Right ventricle myocardium inferior (tissue), 1 donor: ENCODE results near the gene LGALS3BP. TPM values are rescaled to one million over a fixed set of nuclear protein-coding genes. Genes with fewer than 3 reads are reported as not detected.

Experiments
- ATAC-seq: fragments of 200-7000 bp; cut with Tn5 transposase; one replicate; pipeline ENCODE4 v1.9.1; 2020; ENCODE audit warnings: mild to moderate bottlenecking, moderate library complexity
- DNase-seq: peaks from one replicate; pipeline ENCODE4 v3.0.0; 2021; ENCODE audit errors: missing footprints
- intact Hi-C: fragments of 100-400 bp; cut with DNase I; formaldehyde crosslinking; loops from one replicate; pipeline ENCODE4 v1.11.0; 2022
- total RNA-seq: library from RNA; stranded (reverse); fragmentation: NEBNext Ultra II Directional; extraction: Animal tissue kit (Norgen Biotek cat#: 25700); gene quantifications from one replicate; pipeline ENCODE4 v1.2.1, GENCODE V29; 2021
- donor health status: DM: no; HTN: yes; CAD: no; lungs with severe emphysema.

The LGALS3BP gene
- total RNA-seq, 1 donor from 2014 or later: 611 TPM

DNA sequence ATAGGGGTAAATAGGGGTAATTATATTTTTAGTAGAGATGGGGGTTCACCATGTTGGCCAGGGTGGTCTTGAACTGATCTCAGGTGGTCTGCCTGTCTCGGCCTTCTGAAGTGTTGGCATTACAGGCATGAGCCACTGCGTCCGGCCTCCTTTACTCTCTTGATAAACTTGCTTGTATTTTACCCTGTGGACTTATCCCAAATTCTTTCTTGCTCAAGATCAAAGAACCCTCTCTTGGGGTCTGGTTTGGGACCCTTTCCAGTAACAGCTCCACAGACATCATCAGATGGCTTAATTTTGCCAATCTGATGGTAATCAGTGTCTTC lies 38.6 kb upstream of the LGALS3BP start:
- ATAC-seq (no peak), DNase-seq (no peak)
- intact Hi-C loops: loop anchor here (2.0 kb wide), 1 partner anchor 64 kb away; no protein-coding TSS in a partner anchor

DNA sequence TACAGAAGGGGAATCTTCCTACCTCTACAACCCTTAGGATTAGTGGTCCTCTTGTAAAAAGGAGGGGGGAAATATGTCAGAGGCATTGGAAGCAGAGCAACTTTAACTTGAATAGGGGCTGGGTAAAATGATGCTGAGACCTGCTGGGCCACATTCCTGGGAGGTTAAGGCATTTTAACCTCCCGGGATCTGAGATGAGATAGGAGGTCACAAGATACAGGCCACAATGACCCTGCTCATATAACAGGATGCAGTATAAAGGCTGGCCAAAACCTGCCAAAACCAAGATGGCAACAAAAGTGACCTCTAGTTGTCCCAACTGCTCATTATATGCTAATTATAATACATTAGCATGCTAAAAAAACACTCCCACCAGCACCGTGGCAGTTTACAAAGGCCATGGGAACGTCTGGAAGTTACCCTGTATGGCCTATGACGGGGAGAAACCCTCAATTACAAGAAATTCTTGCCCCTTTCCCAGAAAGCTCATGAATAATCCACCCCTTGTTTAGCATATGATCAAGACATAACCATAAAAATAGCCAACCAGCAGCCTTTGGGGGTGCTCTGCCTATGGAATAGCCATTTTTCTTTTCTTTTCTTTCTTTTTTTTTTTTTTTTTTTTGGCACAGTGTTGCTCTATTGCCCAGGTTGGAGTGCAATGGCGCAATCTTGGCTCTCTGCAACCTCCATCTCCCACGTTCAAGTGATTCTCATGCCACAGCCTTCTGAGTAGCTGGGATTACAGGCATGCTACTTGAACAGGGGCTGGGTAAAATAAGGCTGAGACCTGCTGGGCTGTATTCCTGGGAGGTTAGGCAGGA lies 38.0 kb upstream of the LGALS3BP start:
- intact Hi-C loops: loop anchor here (2.0 kb wide), 1 partner anchor 65 kb away; no protein-coding TSS in a partner anchor
- DNase-seq (no peak), ATAC-seq (no peak)

DNA sequence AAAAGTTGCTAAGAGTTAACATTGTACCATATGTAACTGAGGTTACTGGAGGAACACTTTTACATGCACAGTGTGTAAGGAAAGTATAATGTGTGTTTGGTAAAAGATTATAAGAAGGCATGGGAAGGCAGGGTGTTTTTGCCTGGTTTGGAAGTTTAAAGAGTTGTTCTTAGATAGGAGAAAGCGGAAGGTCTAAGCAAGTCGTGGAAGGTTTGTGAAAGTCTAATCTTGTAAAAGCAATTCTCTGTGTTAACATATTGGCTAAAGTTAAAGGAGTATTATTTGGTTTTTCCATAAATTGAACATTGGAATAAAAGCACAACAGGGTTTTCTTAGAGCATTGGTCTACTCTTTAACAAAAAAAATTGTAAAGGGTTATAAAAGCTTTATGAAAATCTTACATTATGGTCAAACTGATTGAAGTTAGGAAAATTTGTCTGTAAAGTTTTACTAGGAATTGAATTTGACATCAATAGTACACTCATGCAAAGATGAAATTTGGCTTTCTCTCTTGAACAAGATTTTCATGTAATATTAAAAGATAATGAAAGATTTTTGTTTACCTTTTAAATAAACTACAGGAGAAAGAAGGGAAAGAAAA lies 34.5 kb upstream of the LGALS3BP start:
- DNase-seq (no peak), ATAC-seq (no peak)
- intact Hi-C loops: no loop called here

DNA sequence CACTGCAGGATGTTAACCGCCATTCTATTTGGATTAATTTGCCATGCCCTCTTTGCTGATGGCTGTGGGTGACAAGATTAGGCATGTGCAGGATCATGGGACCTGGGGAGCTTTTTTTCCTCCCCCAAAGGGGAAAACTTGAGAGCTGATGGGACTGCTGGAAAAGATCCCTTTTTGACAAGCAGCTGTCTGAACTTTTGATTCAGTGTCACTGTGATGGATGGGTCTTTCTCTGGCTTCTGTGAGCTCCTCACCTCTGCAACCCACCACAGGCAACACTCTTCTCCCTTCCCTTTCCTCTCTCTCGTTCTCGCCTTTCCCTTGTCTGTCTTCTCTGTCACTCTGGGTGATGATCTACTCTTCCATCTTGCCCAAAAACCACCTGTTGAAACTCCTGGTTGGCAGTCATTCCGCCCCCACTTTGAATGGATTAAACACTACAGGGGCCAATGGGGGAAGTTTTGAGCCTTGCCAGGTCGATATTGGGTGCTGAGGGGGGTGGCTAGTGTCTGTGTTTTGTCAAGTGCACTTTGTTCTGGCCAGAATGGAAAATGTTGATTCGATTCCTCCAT lies 32.9 kb upstream of the LGALS3BP start:
- intact Hi-C loops: no loop called here
- ATAC-seq (no peak), DNase-seq (no peak)

GRCh38 chr17:79011451-79012147 lies 31.9 kb upstream of the LGALS3BP start:
- ATAC-seq (no peak), DNase-seq (no peak)
- intact Hi-C loops: no loop called here

GRCh38 chr17:79010304-79010646 lies 30.6 kb upstream of the LGALS3BP start:
- intact Hi-C loops: no loop called here
- no peak for ATAC-seq
- no peak for DNase-seq

GRCh38 chr17:79009397-79010303 lies 29.9 kb upstream of the LGALS3BP start, which contains the start of gene CANT1:
Gene CANT1, minus strand, starts transcription at chr17:79009764. Its CDS starts 12,142 bp downstream, at chr17:78997622.
- peak; percentile 96 for DNase-seq
- peak; percentile 96 for ATAC-seq
- intact Hi-C loops: no loop called here

DNA sequence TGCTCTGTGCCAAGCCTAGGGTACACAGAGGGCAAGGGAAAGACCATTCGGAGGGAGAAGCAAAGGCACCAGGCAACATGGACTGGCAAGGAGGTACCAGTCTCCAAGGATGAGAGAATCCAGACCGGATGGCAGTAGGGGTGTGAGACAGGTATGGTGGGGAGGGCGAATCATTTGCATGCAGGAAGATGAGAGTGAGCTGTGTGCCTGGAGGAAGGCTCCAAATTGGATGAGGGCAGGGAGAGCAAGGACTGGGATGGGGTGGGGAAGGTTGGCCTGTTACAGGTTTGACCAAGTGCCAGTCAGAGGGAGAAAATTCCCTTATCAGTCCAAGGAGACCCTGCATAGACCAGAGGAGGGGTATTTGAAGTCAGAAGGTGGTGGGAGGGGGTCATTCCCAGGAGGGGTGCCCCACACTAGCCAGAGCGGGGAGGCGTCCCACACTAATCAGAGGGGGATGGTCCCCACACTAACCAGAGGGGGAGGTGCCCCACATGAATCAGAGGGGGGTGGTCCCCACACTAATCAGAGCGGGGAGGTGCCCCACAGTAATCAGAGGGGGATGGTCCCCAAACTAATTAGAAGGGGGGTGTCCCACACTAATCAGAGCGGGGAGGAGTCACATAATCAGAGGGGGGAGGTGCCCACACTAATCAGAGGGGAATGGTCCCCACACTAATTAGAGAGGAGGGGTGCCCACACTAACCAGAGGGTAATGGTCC lies 29.1 kb upstream of the LGALS3BP start:
- DNase-seq (peak; percentile 27), ATAC-seq (peak; percentile 4)
- intact Hi-C loops: no loop called here

DNA sequence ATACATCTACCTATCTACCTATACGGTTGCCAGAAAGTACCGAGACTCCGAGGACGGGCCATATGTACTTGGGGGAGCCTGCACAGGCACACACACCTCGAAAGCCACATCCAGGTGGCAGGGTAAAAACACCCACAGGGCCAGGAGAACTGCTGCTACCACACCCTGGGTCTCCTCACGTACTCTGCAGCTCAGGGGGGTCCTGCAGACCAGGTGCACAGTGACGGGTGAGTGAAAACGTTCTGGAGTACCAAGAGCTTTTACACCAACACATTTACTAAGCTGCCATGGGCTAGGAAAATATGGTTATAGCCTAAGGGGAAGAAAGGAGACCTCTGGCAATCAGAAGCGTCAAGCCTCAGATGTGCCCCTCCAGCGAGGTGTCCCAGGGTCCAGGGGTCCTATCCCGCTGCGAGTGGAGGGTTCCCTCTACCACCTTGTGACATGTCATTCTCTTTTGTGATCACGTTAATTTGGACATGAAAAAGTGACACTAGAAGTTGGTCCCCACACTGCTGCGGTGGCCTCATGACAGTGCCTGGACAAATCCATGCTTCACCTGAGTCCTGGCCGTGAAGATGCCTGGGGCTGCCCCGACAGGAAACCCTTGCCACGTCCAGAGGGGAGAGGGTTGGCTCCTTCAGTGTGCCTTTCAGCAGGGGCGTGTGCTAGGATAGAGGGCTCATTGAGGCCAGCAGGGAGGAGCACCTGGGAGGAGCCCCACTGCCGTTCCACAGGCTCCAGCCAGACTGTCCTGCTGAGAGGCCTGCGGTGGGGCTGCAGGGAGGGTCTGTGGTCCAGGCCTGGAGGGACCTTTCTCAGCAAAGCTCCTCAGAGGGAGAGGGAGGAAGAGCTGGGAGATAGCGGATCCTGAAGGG lies 28.0 kb upstream of the LGALS3BP start:
- intact Hi-C loops: no loop called here
- no peak for DNase-seq
- no peak for ATAC-seq

GRCh38 chr17:79006794-79007503 lies 27.2 kb upstream of the LGALS3BP start:
- intact Hi-C loops: no loop called here
- no peak for DNase-seq

DNA sequence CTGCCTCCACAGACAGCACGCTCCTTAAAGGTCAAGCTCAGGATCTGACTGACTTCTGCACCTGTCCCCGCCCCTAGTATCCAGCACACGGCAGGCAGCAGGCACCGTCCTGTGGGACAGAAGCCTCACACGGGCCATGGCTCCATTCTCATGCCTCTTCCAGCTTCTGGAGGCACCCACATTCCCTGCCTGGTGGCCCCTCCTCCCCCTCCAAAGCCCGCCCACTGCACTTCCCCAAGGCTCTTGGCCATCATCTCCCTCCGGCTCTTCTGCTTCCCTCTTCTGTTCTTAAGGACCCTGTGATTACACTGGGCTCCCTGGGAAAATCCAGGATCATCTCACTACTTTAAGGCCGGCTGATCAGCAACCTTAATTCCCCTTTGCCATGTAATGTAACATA lies 26.3 kb upstream of the LGALS3BP start:
- ATAC-seq: no peak
- no peak for DNase-seq
- intact Hi-C loops: no loop called here

More at GRCh38 chr17:79006794-79007503, 27.2 kb upstream of the LGALS3BP start:
- ATAC-seq: no peak

DNA sequence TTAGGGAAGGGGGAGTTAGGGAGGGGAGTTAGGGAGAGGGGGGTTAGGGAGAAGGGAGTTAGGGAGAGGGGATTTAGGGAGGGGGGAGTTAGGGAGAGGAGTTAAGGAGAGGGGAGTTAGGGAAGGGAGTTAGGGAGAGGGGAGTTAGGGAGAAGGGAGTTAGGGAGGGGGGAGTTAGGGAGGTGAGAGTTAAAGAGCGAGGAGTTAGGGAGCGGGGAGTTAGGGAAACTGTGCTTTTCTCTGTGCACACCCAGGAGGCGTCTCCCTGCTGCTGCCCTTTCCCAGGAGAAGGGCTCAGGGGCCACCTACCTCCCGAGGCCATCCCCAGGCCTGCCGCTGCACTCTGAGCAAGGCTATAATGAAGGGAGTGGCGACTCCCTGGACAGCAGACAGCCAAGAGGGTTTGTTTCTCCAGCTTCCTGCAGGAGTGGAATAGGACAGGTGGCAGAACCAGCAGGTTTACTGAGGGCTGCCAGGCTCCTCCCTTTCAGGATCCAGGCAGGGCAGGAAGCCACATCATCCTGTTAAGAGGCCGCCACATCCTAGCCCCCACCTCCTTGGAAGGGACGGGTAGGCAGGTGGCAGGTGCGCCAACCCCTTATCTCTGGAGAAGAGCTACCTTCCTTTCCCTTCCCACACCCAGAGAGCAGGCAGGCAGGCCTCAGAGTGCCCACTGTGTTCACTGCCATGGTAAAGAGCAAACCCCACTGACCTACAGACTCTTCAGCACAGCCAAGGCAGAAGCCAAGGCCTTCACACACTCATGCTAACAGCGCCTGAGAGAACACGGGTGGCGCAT lies 25.5 kb upstream of the LGALS3BP start:
- no peak for DNase-seq
- ATAC-seq: no peak
- intact Hi-C loops: no loop called here

GRCh38 chr17:79003661-79004411 lies 24.1 kb upstream of the LGALS3BP start:
- intact Hi-C loops: no loop called here
- ATAC-seq (no peak), DNase-seq (peak; percentile 32)

DNA sequence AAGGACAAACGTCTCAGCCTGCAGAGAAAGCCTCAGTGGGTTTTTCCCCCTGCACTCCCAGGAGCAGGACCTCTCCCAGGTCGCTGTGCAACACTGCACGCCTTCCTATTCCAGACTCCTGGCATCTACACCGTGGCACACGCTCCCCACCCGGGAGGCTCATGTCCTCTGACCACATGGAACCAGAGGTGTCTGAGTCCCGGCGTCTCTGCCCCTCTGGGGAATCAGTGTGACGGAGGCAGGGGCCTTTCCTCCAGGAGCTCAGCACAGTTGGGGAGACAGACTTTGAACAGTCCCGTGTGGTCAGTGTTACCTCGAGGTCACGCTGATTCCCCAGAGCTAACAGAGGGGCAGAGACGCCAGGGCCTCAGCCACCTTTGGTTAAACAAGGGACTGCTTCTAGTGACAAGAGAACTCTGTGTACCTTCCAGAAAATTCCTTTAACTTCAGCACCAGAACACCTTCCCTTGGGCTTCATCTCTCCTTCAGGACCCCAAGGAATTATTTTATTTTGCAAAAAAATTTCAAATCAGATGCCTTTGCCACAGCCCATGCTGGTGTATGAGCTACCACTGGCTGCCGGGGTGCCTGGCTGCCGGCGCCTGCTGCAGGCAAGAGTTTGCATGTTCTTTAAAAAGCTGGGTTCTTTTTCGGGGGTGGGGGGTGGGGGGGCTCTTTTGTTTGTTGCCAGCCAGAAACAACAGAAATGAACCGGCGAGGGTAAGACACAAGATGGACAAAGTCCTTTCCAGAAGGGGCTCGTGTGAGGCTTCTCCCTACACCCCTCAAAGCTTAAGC lies 23.3 kb upstream of the LGALS3BP start:
- ATAC-seq: no peak
- peak; percentile 28 for DNase-seq

More for the DNA sequence above, 23.3 kb upstream of the LGALS3BP start:
- intact Hi-C loops: no loop called here
